HG03135 (cell line): ENCODE data around the gene NNMT.
"Not testable (repeated sequence)": the region's sequence is repeated elsewhere in the genome, so short reads cannot be mapped to it uniquely, and the experiment has no call there.

Source experiments
- ATAC-seq: cut with Tn5 transposase; IDR thresholded peaks from one replicate; pipeline ENCODE4 v1.9.1; 2021; ENCODE audit warnings: mild to moderate bottlenecking, moderate library complexity; ENCODE audit not compliant: unreplicated experiment

The NNMT gene

DNA sequence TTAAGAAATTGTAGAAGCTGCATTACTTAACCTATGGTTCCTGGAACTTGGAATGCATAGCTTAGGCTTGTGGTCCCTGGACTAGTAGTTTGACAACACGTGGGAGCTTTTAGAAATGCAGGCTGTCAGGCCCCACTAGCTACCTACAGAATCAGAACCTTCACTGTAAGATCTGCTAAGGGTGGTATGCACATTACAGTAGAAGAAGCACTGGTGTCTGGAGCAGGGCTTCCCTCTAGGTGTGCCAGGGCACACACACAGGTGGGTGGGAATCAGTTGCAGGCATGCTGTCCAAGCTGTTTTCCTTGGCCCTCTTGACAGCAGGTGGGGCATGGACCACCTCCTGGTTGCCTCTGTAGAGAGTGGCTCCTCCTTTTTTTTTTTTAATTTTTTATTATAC lies 8.8 kb downstream of the NNMT start:
- no peak for ATAC-seq

DNA sequence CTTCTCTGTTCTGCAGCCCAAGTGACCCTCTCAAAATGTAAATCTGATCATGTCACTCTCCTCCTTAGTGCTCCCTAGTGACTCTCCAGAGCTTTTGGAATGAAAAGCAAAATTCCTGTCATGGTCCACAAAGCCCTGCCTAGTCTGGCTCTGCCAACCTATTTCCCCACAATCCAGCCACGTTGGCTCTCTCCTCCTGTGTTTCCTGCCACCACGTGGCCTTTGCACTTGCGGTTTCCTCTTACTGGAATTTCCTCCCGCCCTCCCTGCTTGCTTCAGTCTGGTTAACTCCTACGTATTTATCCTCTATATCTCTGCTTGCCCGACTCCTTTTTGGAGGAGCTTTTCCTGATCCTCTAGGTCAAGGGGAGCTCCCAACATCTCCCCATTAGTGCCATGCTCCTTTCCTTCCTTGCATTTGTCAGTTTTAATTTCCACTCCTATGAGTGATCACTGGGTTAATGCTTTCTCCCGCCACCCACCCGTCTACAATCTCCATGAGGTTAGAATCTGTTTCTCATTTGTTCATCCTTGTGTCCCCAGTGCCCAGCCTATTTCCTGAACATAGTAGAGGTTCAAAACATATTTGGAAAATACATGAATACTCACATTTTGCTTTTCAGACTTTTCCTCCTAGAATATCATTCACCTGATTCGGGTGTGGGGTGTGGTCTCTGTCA lies 11.5 kb downstream of the NNMT start:
- no peak for ATAC-seq

DNA sequence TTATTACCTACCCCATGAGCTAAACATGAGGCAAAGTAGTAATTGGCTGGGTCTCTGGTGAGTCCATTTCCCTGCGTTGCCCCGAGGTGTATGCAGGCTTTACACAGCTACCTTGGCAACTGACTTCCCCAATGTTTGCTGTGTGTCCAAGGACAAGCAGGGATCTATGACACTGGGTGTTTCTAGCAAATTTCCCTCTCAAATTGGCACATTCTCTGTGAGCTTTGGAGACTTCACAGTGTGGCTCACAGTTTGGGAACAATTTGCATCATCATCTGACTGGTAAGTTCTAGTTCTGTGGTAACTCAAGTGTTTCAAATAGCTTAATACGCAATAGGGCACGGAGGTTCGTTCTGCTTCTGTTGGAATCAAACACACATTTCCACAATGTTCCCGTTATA lies 12.5 kb downstream of the NNMT start:
- no peak for ATAC-seq

DNA sequence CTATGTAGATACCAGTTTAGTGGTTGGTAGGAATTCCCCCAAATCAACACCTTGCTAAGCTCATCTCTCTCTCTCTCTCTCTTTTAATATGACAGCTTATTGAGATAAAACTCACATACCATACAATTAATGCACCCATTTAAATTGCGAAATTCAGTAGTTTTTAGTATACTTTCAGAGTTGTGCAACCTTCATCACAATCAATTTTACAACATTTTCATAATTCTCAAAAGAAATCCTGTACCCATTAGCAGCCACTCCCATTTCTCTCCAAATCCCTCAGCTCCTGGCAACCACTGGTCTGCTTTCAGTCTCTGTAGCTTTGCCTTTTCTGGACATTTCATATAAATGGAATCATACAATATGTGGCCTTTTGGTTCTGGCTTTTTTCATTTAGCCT lies 13.3 kb downstream of the NNMT start:
- ATAC-seq, result no peak

DNA sequence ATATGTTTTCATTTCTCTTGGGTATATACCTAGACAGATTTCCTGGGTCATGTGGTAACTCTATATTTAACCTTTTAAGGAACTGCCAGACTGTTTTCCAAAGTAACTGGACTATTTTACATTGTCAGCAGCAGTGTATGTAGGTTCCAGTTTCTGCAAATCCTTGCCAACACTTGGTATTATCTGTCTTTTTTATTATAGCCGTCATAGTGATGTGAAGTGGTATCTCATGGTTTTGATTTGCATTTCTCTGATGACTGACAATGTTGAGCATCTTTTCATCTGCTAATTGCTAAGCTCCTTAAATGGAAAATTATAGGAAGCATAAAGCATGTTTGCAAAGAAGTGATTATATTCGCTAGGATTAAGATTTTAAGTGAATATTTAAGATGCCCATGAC lies 13.9 kb downstream of the NNMT start:
- ATAC-seq, result no peak

DNA sequence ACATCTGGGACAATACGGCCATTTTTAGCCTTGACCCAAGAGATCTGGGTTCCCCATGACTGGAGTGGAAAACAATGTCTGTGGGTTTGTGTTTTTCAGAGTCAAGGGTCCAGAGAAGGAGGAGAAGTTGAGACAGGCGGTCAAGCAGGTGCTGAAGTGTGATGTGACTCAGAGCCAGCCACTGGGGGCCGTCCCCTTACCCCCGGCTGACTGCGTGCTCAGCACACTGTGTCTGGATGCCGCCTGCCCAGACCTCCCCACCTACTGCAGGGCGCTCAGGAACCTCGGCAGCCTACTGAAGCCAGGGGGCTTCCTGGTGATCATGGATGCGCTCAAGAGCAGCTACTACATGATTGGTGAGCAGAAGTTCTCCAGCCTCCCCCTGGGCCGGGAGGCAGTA lies 15.7 kb downstream of the NNMT start:
- no peak for ATAC-seq

DNA sequence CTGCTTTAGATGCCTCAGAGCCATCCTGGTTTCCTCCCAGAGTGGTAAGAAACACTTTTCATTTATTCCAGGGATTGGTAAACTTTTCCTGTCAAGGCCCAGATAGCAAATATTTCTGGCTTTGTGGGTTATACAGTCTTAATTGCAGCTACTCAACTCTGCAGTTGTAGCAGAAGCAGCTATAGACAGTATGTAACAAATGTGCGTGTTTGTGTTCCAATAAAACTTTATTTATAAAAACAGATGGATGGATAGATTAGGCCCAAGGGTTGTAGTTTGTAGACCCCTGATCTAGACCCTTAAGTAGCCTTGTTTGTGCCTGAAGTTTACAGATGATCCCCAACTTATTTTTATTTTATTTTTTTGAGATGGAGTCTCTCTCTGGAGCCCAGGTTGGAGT lies 17.9 kb downstream of the NNMT start:
- ATAC-seq, result no peak

DNA sequence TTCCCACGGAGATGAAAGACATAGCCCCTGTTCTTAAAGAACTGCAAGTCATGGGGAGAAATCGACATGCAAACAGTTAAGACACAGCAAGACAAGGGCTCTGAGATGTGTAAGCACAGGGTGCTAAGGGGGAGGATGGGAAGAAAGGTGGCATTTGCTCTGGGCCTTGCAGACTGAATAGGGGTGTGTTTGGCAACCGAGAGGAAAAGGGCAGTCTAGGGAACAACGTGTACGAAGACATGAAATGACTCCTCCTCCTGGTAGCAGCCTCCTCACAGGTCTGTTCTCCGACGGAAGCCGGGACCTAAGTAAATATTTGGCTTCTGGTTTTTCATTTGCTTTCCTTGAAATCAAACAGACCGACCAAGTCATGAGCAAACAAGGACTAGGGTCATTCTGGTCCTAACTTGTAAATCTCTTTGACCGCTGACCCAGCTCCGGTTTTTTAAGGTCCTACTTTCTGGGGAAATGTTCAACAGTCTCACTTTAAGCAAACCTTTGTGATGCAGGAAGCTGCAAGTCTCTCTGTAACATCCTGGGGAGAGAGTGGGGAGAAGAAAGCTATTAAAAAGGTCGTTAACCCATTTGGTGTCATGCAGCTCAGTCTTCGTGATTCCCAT lies 19.7 kb downstream of the NNMT start:
- ATAC-seq, result no peak

DNA sequence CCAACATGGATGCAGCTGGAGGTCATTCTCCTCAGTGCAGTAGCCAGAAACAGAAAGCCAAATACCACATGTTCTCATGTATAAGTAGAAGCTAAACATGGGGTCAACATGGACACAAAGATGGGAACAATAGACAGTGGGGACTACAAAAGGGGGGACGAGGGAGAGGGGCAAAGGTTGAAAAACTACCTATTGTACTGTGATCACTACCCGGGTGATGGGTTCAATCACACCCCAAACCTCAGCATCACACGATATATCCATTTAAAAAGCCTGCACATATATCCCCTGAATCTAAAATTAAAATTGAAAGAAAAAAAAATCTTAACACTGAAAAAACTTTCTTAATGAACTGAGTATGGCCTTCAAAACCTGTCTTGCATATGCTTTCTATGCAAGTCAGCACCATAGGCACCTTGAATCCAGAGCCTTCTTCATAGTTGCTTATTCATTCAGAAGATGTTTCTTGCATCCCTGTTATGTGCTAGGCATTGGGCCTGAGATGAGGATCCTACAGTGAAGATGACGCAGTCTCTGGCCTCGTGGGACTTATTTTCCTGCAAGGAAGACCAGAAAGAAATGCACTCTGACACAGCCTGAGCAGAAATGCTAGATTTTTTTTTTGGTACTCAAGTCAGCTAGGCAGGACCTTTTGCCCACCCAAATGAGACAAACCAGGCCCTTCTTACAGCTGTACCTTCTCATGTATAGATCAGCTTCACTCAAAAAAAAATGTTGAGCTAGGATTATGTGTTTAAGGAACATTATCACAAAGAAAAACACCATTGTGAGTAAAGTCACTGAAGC lies 21.0 kb downstream of the NNMT start:
- ATAC-seq, result no peak

DNA sequence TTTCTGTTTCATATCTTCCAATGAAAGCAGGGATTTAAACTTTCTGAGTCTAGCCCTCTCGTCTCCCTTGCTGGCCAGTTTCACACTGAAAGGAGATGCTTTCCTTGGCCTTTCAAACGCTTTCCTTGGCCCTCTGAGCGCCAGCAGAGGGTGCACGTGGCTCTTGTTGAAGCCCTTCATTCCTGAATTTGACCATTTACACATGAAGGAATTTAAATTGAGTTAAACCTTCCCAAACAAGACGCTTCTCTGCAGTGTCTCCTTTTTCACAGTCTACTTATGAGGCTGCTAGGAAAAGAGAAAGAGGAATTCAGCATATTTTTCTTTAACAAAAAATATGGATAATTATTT lies 21.6 kb downstream of the NNMT start:
- no peak for ATAC-seq

DNA sequence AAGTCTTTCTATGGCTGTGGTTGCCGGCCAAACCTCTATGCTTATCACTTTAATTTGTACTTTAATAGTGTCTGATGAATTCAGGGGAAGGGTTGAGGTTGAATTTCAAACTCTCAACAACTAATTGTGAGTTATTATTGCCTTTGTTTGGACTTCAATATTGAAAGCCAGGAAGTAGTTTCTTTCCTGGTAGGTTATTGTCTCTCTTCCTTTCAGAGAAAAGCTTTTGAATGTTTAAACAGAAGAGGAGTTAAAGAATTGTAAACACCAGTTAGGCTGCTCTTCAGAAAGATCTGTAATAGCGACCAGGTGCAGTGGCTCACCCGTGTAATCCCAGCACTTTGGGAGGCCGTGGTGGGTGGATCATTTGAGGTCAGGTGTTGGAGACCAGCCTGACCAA lies 22.2 kb downstream of the NNMT start:
- no peak for ATAC-seq

DNA sequence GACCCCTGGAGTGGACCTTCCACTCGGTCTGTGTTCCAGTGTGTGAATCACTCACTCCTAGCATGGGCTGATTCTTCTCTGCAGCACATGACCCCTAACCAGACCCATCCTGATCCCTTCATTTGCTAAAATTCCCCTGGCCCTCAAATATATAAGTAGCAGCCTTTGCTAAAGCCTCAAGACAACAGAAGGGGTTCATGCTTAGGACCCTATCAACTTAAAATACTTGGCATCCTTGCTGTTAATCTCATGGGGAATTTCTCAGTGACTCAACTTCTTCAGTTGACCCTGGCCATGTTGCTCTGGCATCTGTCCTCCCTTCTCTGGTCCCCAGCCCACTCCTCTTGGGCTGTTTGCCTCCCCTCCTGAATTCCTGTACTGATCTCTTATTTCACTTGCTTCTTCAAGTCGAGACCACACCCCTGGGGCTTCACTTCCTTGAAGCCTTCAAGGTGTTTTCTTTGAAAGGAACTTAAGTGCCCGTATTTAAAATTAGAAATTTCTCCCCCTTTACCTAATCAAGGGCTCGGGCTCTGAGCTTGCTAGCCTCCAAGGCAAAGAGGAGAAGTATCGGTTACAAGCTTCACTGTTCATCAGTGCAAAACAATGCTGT lies 23.6 kb downstream of the NNMT start:
- no peak for ATAC-seq

DNA sequence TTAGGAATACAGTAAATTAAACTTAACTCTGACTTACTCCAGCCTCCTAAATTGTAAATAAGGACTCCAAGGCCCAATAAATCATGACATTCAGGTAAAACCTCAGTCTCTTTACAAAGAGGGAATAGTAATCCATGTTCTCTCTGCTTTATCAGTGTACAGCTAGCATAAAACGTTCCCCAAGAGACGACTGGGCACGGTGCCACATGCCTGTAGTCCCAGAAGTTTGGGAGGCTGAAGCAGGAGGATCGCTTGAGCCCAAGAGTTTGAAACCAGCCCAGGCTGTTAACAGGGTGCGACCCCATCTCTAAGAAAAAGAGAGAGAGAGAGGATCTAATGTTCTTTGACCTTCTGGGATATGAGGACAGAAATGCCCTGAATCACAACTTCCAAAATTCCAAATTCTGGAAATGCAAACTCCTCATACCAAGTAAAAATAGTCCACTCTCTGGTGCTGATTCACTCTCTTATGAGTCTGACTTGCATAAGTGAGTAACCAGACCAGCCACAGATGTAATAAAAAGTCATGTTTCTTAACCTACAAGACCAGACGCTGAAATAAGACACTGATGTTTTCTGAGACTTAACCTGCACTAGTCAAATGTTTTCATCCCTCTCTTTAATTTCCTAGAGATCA lies 25.5 kb downstream of the NNMT start:
- ATAC-seq, result no peak

DNA sequence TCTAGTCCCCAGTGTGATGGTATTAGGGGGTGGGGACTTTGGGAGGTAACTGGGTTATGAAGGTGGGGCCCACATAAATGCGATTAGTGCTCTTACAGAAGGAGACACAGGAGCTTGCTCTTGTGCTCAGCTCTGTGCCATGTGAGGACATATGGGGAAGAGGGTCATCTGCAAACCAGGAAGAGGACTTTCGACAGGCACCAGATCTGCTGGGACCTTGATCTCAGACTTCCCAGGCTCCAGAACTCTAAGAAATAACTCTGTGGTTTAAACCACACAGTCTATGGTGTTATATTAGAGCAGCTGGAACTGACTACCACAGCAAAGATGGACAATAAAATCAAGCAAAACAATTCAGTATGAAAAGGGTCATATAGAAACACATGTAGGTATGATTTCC lies 26.7 kb downstream of the NNMT start:
- no peak for ATAC-seq

DNA sequence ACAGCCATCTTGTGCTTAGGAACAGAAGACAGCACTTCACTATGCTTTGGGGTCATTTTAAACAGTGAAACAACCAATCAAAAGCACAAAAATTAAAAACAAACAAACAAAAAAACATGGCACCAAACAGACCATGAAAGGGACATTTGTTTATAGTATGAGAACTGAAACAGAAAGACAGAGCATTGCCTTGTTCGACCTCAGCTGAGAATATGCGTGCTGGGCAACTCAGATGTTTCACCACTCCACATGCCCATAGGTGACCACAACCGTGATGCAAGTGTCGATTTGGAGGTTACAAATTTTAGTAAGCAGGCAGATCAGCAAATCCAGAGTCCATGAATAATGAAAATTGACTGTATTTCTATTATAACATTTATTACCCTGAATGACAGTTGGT lies 30.0 kb downstream of the NNMT start:
- ATAC-seq, result no peak

DNA sequence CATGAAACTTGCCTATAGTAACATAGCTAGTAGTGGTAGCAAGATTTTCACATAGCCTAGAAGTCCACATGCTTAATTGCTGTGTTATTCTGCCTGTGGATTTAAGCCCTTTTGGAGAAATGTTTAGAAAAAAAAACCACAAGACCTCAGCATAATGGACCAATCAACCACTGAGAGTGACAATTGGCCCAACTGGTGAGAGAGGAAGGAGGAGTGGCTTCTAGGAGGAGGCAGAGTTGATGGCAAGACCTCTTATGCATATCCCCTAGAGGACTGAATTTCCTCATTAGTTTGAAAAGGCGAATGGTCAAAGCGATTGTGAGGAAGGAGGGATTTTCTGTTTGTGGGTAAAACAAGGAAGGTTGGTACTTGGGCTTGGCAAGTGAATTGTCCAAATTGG lies 30.6 kb downstream of the NNMT start:
- ATAC-seq, result no peak

DNA sequence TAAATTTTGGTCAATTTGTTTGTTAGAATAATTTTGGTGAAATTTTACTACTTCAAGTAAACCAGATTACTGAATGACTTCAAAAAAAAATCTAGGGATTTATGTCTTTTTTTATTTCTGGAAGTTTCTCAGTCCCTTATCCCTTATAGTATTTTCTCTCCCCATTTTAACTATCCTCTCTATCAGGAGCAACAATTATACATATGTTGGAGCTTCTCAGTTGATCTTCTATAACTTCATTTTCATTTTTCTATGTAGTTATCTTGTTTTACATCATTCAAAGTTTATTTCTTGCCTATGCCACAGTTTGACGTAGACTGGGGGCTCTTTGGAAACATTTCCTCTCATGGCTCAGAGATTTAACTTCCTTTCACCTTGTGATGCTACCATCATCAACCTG lies 34.2 kb downstream of the NNMT start:
- ATAC-seq, result no peak

DNA sequence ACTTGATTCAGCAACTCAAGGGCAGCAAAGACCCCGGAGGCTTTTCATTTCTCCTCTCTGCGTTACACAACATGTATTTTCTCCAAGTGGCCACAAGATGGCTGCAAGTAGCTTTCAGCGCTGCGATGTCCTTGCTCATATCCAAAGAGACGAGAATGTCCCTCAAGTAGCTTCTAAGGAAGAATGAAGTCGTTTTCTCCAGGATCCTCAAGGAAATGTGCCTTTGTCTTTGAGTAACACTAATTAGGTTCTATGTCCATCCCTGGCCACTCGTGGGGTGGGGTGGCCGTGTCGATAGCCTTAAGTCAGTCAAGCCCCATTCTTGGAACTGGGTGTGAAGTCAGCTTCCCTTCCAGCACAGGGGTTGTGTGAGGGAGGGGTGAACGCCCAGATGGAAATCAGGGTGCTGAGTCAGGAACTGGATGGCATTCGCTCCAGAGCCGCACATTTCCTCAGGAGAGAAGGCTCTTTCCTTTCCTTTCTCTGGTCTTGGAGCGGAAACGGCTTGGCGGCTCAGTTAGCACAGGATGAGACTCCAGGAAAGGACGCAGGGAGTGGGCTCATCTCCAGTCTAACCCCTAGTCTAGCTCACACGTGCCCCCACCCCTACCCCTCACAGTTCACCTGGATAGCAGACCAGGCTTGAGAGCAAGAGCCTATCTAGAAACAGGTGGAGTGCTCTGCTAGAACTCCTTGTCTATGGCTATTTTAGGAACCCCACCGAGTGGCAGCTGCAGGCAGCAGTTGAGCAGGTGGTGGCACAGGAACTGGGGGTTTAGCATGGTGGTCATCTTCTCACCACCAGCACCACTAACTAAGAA lies 44.3 kb downstream of the NNMT start:
- no peak for ATAC-seq

DNA sequence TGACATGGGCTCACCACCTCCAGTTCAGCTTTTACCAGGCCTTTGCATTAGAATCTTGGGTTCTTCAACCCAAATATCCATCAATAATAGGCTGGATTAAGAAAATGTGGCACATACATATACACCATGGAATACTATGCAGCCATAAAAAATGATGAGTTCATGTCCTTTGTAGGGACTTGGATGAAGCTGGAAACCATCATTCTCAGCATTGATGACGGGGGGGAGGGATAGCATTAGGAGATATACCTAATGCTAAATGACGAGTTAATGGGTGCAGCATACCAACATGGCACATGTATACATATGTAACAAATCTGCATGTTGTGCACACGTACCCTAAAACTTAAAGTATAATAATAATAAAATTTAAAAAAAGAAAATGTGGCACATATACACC lies 45.5 kb downstream of the NNMT start:
- not testable (repeated sequence) for ATAC-seq

DNA sequence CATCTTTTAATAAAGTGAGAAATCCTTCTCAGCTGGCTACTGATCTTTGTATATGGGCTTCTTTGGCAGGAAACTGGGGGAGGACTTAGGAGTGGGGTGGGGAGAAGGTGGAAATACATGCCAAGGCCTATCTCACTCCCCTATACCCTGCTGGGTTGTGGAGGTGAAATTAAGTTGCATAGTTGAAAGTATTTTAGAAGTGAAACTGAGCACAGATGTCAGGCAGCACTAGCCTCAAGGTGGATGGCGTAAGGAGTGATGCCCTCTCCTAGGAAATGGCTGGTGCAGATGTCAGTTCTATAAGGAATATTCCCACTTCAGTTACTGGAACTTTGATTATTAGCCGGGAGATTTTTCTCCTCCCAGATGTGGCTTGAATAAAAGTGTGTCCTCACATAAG lies 46.3 kb downstream of the NNMT start:
- ATAC-seq, result no peak

DNA sequence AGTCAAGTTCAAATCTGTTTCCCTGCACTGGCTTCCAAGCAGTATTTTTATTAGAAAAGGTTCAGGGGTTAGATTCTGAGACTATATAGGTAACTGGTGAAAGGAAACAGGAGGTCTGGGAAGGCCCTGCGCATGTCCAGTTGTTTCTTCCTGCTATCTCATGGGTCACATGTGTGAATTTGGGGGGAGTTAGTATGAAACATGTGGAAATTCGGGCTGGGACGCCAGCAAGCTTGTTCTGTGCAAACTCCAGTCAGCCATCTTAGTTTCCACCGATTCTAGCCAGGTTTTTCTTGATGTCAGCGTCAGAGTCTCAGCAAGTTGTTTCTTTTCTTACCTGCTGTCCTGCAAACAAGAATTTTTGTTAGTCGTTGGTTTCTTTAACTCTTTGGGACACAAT lies 46.8 kb downstream of the NNMT start:
- ATAC-seq, result no peak
